ENCODE measurements around the gene ZNF215.

GRCh38 chr11:6876914-6877313, 49.3 kb upstream of the ZNF215 start:
- no peak for TF ChIP-seq EZH2 (IDR thresholded peaks at IDR 0.05; ENCODE audit: borderline replicate concordance, low read length)
- TF ChIP-seq, protein P1, sequence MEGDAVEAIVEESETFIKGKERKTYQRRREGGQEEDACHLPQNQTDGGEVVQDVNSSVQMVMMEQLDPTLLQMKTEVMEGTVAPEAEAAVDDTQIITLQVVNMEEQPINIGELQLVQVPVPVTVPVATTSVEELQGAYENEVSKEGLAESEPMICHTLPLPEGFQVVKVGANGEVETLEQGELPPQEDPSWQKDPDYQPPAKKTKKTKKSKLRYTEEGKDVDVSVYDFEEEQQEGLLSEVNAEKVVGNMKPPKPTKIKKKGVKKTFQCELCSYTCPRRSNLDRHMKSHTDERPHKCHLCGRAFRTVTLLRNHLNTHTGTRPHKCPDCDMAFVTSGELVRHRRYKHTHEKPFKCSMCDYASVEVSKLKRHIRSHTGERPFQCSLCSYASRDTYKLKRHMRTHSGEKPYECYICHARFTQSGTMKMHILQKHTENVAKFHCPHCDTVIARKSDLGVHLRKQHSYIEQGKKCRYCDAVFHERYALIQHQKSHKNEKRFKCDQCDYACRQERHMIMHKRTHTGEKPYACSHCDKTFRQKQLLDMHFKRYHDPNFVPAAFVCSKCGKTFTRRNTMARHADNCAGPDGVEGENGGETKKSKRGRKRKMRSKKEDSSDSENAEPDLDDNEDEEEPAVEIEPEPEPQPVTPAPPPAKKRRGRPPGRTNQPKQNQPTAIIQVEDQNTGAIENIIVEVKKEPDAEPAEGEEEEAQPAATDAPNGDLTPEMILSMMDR (conservative IDR thresholded peaks at IDR 0.05 in 1 of 2, IDR thresholded peaks at IDR 0.05 in 1 of 2; ENCODE audit: extremely low read depth in 1 of 2, insufficient read depth in 1 of 2, low read depth in 1 of 2, low read length in 2 of 2), result no peak

Data from mammary epithelial cell (primary cell).